GM19467 (cell line): ENCODE results near the gene SCYL1.

Experiments
- ATAC-seq: cut with Tn5 transposase; IDR thresholded peaks from one replicate; pipeline ENCODE4 v1.9.1; 2021; ENCODE audit warnings: mild to moderate bottlenecking, moderate library complexity; ENCODE audit not compliant: unreplicated experiment

Gene SCYL1

DNA sequence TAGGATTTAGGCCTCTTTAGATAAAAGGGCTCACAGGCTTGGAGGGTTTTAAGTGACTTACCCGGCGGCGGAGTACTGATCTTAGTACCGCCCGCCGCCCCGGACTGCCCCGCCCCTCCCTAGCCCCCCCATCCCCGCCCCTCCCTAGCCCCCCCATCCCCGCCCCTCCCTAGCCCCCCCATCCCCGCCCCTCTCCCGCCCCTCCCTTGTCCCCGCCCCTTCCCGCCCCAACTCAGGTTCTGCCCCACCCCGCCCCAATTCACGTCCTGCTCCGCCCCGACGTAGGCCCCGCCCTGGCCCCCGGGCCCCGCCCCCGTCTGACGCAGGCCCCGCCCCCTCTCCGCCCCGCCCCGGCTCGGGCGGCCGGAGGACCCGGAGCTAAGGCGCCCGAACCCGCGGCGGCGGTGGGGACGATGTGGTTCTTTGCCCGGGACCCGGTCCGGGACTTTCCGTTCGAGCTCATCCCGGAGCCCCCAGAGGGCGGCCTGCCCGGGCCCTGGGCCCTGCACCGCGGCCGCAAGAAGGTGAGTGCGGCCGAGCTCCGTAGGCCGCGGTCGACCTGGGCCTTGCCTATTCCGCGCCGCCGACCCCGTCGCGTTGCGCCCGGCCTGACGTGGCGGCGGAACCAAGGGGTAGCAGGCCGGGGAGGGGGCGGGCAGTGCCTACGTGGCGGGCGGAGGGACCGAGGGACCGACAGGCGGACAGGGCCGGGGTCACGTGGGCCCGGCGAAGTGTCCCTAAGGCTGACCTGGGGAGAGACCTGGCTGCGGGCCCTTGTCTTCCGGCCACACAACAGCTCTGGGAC is at the start of gene SCYL1:
TSS of gene SCYL1 (plus strand) at position 343 of the 805 bp plus-strand sequence. CDS start at position 414, 71 bp downstream.
- ATAC-seq = peak; percentile 56

GRCh38 chr11:65476632-65477148 is 48.2 kb upstream of the SCYL1 start:
- ATAC-seq = no peak

- ATAC-seq = peak; percentile 86
Measured at GRCh38 chr11:65477149-65477965, 47.5 kb upstream of the SCYL1 start.

DNA sequence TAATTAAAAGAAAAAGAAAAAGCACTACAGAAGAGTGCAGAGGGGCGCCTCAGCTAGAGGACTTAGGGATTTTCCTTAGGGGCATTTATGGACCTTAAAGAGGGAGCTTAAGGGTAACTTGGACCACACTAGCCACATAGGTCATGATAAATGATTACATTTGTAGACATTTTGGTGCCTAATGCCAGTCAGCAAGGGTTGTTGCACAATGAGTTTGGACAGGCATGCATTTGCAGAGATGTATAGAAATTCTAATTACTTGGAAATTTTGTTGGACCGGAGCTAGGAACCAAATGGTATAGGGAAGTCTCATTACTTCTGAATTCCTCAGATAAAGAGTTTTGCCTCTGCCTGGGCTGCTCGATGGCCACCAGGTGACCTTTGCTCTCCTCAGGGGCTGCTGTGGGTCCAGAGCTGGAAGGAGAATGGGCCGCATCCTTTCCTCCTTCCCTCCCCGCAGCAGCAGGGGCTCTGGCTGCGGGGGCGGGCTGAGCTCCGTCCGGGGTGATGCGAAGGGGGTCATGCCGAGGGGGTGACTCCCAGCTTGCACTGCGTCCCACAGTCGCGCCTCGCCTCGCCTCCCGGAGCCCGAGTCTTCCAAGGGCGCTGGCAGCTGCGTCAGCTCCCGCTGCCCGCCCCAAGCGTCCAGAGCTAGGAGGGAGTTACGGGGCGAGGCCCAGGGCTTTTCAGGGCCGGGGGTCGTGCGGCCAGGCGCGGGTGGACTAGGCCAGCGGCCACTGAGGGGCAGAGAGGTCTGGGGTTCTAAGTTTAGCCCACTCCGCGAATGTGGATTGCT is 46.3 kb upstream of the SCYL1 start:
- no peak for ATAC-seq

DNA sequence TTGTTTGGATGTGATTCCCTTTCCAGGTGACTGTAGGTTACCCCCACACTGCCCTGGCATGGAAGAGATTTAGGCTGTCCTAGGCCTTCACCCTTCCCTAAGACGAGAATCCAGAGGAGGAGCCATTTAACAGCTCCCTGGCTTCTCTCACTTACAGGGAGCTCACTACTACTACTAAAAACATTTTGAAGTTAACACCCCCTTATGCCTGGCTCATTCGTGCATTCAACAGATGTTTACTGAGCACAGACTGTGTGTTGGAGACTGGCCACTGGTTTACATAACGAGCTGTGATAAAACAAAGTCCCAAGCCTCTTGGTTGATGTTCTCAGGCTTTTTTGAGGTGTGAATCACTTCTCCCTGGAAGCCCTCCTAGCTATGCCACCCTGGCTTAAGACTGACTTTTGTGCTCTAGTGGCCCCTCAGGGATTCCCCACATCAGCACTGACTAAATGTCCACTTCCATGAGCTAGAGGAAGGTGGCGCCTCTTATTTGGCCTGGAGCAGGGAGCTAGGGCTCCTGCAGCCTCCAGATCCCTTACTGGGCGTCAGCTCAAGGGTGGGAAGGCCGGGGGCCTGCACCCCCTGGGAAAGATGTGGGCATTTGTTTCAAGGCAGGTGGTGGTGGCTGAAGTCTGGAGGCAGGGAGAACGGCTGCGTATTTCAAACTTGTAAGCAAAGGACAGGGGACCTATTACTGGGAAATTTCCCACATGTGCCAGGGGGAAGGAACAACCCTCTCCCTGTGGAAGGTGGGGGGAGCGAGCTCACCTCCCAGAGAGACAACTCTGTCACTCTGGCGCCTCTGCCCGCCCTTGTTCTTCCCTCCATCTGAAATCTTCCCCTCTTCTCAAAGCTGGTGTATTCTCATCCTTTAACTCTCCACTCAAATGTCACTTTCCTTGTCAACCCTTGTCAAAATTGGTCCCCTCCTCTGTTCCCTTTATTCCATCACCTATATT is 45.4 kb upstream of the SCYL1 start:
- no peak for ATAC-seq

DNA sequence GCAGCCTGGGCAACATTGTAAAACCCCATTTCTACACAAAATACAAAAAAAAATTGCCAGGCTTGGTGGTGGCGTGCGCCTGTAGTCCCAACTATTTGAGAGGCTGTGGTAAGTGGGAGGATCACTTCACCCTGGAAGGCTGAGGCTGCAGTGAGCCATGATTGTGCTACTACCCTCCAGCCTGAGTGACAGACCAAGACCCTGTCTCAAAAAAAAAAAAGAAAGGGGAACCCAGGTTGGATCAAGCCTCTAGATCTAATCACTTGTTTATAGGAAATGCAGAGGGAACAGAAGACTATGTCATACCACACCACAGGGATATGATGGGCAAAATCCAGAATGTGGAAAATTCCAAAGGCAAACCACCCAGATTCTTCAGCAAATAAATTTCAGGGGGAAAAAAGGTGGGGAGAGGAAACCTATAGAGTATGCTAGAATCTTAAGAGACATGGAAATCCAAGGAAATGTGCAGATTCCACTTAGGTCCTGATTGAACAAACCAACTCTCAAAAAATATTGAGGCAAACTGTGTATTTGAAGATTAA is 42.5 kb upstream of the SCYL1 start:
- no peak for ATAC-seq

- ATAC-seq = no peak
Measured at GRCh38 chr11:65485920-65486219, 39.0 kb upstream of the SCYL1 start.

DNA sequence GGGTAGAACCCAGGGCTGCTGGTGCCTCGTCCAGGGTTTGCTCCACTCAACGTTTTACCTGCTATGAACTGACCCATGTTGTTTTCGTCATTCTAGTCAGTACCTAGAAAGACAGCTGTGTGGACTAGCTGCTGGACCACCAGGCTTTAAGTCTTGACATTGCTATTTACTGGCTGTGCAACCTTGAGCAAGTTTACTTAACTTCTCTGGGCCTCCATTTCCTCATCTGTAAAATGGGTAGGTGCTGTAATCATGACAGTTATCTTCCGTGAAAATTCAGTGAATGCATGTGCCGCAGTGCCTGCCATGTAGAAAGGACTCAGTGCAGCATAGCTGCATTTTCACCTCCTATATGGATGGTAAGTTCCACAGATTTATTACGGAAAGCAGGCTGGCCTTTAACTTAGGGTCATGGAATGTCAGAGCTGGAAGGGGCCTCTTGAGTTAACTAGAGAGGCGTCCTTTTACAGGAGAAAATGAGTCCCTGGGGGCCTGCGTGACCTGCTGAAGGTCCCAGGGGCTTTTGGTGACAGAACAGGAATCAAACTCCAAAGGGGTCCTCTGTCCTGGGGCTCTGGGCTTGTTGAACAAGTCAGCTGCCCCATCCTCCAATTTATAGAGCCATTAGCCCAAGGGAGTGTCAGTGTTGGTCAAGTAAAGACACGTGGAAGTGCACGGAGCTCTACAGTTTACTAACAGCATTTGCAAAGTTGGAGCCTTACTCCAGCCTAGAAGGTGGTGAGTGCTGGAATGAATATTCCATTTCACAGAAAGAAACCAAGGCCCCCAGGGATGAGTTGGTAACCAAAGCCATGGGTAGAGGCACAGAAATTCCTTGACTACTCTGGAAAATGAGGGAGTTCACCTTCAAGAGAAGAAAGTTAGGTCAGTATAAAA is 38.1 kb upstream of the SCYL1 start:
- no peak for ATAC-seq

GRCh38 chr11:65487467-65488272 is 37.2 kb upstream of the SCYL1 start:
- ATAC-seq = no peak

DNA sequence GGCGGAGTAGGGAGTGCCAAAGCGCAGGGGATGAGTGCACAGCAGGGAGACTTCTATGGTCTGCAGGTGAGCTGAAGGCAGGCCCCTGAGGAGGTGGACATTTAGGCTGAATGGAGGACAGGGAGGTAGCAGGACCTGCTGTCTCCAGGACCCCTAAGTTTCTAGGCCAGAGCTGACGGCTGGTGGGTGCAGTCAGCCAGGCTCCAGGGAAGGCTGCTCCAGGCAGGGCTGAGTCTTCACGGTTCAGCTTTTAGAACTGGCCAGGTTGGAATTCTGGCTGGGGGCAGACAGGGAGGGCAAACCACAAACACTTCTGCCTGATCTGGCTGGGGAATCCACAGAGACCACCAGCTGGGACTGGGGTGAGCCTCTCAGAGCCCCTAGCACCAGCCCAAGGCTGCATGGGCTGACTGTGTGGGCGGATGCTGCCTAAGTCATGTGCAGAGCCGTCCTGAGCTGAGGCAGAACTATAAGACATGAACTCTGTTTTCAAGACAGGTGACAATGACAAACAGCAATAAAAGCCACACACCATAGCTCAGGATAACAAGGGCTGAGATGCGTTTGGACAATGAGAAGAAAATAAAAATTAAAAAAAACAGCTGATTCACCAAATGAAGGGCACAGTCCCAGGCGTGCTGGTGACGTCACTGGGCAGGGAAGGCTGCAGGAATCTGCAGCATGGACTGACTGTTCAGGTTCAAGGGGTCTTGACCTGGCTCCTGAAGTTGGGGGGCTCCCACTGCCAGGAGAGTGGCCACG is 36.4 kb upstream of the SCYL1 start:
- ATAC-seq = no peak

- ATAC-seq = no peak
Measured at GRCh38 chr11:65489035-65489705, 35.7 kb upstream of the SCYL1 start.

- ATAC-seq = no peak
Measured at GRCh38 chr11:65489706-65490320, 35.1 kb upstream of the SCYL1 start.

- ATAC-seq = no peak
Measured at GRCh38 chr11:65491163-65491465, 33.8 kb upstream of the SCYL1 start.

DNA sequence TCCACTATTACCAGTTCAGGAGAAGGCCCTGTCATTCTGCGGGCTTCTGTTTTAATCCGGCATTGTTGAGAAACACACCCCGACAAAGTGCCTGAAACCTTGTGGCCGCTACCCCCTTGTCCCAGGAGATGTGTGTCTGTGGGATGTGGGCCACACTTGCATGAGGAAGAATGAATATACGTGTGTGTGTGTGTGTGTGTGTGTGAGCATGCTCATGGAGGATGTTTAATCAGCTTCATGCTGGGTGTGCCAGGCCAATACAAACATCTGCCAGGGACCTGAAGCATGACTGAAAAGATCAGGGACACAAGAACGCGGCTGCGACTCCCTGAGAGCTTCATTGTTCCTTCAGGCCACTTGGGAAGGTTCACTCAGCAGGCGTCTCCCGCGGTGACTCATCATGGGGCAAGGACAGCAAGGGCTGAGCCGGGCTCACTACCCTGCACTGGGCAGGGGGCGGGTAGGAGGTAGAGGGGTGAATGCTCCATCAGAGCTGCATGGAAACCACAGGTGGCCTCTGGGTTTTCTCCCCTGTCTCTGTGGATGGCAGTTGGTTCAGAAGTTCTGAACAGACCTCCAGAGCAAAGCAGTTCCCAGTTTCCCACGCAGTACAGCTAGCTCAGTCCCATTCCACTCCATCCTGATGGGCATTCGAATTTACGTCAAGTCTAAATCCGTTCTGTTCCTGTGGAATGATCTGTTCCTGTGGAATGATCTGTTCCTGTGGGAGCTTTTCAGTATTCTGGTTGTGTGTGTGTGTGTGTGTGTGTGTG is 33.1 kb upstream of the SCYL1 start:
- ATAC-seq = no peak

DNA sequence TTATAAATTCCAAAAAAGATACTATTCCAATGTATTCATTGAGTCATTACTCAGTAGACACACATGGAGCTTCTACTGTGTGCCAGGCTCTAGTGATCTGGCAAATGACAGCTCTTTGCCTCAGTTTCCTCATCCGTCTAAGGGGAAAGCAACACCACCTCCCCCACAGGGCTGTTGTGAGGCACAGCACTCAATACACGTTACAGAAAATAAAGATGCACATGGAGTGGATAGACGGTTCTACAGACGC is 32.6 kb upstream of the SCYL1 start:
- ATAC-seq = no peak
